ENCODE data around the gene ADH1C.
"Not testable (repeated sequence)": the region's sequence is repeated elsewhere in the genome, so short reads cannot be mapped to it uniquely, and the experiment has no call there.

ADH1C gene

GRCh38 chr4:99356992-99357391, 4.4 kb upstream of the ADH1C start:
- DNase-seq: no peak

GRCh38 chr4:99356149-99356548, 3.6 kb upstream of the ADH1C start:
- DNase-seq: not testable (repeated sequence)

- no peak for DNase-seq
Observed at GRCh38 chr4:99351487-99351886, 1.1 kb downstream of the ADH1C start.

DNA sequence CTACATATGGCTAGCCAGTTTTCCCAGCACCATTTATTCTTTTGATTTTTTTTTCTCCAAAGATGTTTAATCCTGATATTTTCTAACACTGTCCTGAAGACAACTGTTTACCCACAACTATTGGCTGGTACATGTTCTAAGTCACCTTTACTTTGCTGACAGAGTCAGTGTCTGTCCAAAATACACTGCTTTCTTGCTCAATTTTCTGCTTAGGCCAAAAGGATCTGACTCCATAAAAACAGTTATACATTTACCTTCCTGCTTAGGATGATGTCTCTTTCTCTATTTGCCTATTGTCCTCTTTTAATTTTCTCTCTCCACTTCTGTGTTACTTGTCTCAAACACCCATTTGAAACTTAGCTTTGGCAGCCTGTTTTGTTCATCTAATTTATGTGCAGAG, 3.2 kb downstream of the ADH1C start:
- DNase-seq: no peak

- not testable (repeated sequence) for DNase-seq
Observed at GRCh38 chr4:99342624-99343023, 9.9 kb downstream of the ADH1C start.

DNA sequence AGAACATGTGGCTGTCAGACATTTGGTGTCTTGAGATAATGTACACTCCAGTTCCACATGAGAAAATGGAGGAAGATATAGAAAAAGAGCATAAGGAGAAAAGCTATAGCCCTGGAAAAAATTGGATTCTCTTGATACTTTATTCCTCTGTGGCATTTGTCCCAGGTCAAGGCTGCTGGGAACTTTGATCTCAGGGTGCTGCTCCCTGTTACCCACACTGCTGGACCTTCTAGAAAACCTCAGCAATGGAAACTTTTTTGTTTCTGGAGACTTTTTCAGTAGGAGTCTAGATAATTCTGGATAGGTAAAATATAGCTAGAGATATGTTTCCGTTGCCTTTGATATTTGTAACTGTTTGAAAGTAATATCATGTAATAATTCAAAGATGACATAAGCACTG, 11.1 kb downstream of the ADH1C start:
- no peak for DNase-seq

DNA sequence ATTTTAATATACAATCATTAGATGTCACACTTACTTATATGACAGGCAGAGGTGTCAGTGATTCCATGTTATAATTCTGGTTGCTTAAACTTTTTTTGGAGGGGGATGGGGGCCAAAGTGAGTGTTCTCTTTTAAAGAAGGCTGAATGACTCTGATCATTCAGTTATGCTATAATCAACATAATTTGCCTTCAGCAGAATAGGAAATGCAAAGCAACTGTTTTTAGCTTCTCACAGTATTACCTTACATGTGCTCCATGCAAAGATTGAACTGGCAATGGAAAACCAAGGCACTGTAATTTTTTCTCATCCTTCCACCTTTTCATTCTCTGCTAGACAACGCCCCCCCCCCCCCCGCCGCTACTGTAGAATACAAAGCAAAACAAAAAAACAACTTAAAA, 13.4 kb downstream of the ADH1C start:
- no peak for DNase-seq

GRCh38 chr4:99336553-99336952, 16.0 kb downstream of the ADH1C start:
- DNase-seq: no peak

GRCh38 chr4:99334880-99335279, 17.7 kb downstream of the ADH1C start:
- DNase-seq: no peak

DNA sequence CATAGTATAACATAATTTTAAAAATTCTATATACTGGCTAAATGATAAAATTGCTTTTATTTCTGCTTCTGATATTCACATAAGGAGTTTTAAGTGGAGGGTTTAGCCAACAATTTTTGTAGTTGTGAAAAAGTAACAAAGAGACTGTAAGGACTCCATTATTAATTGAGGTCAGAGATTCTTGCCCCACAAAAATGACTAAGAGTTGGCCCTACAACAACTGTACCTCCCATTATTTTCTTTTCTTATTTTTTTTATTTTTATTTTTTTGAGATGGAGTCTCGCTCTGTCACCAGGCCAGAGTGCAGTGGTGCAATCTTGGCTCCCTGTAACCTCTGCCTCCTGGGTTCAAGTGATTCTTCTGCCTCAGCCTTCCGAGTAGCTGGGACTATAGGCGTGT, 21.9 kb downstream of the ADH1C start:
- no peak for DNase-seq

DNA sequence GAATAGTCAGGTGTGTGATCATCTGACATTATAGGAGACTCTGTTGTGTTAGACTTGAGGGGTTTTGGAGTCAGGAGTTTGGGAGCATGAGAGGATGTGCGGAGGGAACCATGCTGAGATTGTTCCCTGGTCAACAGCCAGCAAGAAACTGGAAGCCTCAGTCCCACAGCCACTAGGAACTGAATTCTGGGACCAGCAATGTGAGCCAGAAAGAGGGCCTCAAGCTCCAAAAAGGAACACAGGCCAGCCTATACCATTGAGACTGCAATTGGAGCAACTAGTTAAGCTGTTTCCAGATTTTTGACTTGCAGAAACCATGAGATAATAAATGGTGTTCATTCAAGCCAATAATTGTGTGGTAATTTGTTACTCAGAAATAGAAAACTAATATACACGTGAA, 22.7 kb downstream of the ADH1C start:
- DNase-seq: no peak

GRCh38 chr4:99324979-99325378, 27.6 kb downstream of the ADH1C start:
- no peak for DNase-seq

GRCh38 chr4:99324361-99324760, 28.2 kb downstream of the ADH1C start:
- no peak for DNase-seq

DNA sequence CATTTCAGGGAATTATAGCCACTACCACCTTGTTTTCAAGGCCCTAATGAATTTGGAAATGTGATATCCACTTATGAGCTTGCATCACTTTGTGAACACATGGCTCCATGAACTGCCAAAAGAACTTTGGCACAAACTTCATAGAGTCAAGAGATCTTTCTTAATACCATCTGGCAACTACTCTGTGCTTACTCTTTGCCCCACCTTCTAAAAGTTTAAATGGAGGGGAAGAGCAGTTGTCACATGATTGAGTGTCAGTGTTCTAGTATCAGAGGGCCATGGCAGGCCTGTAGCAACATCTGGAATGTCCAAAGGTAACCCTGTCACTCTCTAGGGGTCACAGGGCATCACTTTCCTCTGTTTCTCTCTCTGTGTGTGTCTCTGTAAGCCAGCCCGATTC, 28.8 kb downstream of the ADH1C start:
- peak; percentile 60 for DNase-seq

- DNase-seq: no peak
Observed at GRCh38 chr4:99321241-99322191, 31.0 kb downstream of the ADH1C start, which contains the start of gene ADH1B. TSS of gene ADH1B (minus strand) at chr4:99321401. CDS start at chr4:99321331, 70 bp downstream.

DNA sequence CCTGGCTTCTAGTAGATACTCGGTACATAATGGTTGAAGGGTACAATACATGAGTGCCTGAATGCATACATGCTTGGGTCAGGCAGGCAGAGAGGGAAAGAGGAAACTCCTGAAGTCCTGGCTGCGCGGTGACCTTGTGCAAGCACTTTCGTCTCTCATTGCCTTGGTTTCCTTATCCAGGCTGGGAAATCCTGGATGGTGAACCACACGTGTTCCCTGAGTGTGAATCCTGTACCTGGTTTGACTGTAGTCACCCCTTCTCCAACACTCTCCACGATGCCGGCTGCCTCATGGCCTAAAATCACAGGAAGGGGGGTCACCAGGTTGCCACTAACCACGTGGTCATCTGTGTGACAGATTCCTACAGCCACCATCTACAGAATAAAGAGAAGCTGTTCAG, 34.7 kb downstream of the ADH1C start:
- not testable (repeated sequence) for DNase-seq

DNA sequence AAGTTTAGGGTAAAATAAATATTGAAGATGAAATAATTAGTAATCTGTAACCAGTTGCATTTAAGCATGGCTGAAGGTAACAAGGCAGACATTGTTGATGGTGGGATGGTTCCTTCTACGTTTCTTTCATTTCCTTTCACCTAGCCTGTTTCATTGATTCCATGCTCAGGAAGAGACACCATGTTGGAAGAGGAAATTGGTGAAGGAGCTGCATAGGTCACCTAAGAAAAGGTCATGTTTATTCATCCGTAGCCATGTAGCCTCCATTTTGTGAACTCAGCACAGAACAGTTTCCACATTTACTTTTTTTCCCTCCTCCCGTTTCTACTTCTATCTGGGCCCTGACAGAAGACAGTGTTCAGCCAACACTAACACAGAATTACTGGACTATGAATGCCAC, 35.2 kb downstream of the ADH1C start:
- no peak for DNase-seq

GRCh38 chr4:99315839-99316238, 36.7 kb downstream of the ADH1C start:
- no peak for DNase-seq

GRCh38 chr4:99314211-99314610, 38.3 kb downstream of the ADH1C start:
- DNase-seq: no peak

GRCh38 chr4:99310389-99310788, 42.2 kb downstream of the ADH1C start:
- DNase-seq: no peak

- no peak for DNase-seq
Observed at GRCh38 chr4:99305638-99306400, 46.7 kb downstream of the ADH1C start.

- no peak for DNase-seq
Observed at GRCh38 chr4:99301376-99302164, 51.0 kb downstream of the ADH1C start.

DNA sequence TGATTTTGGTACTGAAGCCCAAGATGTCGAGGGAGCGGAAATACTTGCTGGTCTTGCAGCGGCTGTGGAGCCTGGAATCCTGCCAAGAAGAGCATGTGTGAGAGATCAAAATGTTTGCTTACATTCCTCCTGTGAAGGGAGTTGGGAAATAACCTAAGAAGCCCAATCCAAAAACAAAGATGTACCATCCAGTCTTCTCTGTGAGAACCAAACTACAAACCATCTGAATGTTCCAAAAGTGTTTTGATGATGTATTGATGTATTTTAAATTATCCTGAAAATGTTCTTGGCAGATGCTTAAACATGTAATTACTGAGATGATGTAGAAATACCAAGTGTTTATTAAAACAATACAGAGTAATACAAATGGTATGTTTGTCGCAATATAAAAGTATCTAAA, 51.6 kb downstream of the ADH1C start:
- peak; percentile 63 for DNase-seq
